Measurements from ENCODE around the gene TRIM54.

TRIM54 gene

GRCh38 chr2:27255660-27256059 is 26.6 kb upstream of the TRIM54 start:
- DNase-seq (ENCODE audit: low spot score): no peak
- no peak for TF ChIP-seq CTCF (IDR thresholded peaks at IDR 0.05; ENCODE audit: borderline replicate concordance, control extremely low read depth, extremely low read depth, insufficient read depth, missing control alignments)
- in situ Hi-C loops (cut with MboI; ENCODE audit: low sequenced_read_pairs, unreplicated experiment): no loop called here

- no peak for DNase-seq (ENCODE audit: low spot score)
- in situ Hi-C loops (cut with MboI; ENCODE audit: low sequenced_read_pairs, unreplicated experiment): no loop called here
- no peak for TF ChIP-seq CTCF (IDR thresholded peaks at IDR 0.05; ENCODE audit: borderline replicate concordance, control extremely low read depth, extremely low read depth, insufficient read depth, missing control alignments)
These were observed 25.3 kb upstream of the TRIM54 start for GRCh38 chr2:27256855-27257454.

- TF ChIP-seq CTCF (IDR thresholded peaks at IDR 0.05; ENCODE audit: borderline replicate concordance, control extremely low read depth, extremely low read depth, insufficient read depth, missing control alignments): no peak
- in situ Hi-C loops (cut with MboI; ENCODE audit: low sequenced_read_pairs, unreplicated experiment): no loop called here
- no peak for DNase-seq (ENCODE audit: low spot score)
These were observed 24.2 kb upstream of the TRIM54 start for GRCh38 chr2:27258051-27258450.

- no peak for DNase-seq (ENCODE audit: low spot score)
- in situ Hi-C loops (cut with MboI; ENCODE audit: low sequenced_read_pairs, unreplicated experiment): no loop called here
- no peak for TF ChIP-seq CTCF (IDR thresholded peaks at IDR 0.05; ENCODE audit: borderline replicate concordance, control extremely low read depth, extremely low read depth, insufficient read depth, missing control alignments)
These were observed 20.8 kb upstream of the TRIM54 start for GRCh38 chr2:27261241-27261925.

- peak; percentile 34 for DNase-seq (ENCODE audit: low spot score)
- TF ChIP-seq CTCF (IDR thresholded peaks at IDR 0.05; ENCODE audit: borderline replicate concordance, control extremely low read depth, extremely low read depth, insufficient read depth, missing control alignments): no peak
- in situ Hi-C loops (cut with MboI; ENCODE audit: low sequenced_read_pairs, unreplicated experiment): no loop called here
These were observed 20.3 kb upstream of the TRIM54 start for GRCh38 chr2:27261926-27262298.

GRCh38 chr2:27262379-27263286 is 19.6 kb upstream of the TRIM54 start, which contains the start of gene SLC30A3:
SLC30A3 (minus strand) TSS chr2:27263047; CDS start chr2:27262906, 141 bp downstream.
- peak; percentile 3 for TF ChIP-seq CTCF (IDR thresholded peaks at IDR 0.05; ENCODE audit: borderline replicate concordance, control extremely low read depth, extremely low read depth, insufficient read depth, missing control alignments)
- in situ Hi-C loops (cut with MboI; ENCODE audit: low sequenced_read_pairs, unreplicated experiment): no loop called here

More at GRCh38 chr2:27262379-27263286, 19.6 kb upstream of the TRIM54 start, which contains the start of gene SLC30A3:
- peak; percentile 92 for DNase-seq (ENCODE audit: low spot score)
